NCI-H526 treated with DMSO at 0.1 percent for 48 hours (cell line): Measurements from ENCODE around the gene C5orf22.

ENCODE experiments used
- DNase-seq: peaks from one replicate; lab custom pipeline; 2025; lab: John Stamatoyannopoulos, UW

The C5orf22 gene

GRCh38 chr5:31604644-31605043 is 72.5 kb downstream of the C5orf22 start:
- DNase-seq, result no peak
